Measurements from ENCODE around the gene COL4A2.

Gene COL4A2

DNA sequence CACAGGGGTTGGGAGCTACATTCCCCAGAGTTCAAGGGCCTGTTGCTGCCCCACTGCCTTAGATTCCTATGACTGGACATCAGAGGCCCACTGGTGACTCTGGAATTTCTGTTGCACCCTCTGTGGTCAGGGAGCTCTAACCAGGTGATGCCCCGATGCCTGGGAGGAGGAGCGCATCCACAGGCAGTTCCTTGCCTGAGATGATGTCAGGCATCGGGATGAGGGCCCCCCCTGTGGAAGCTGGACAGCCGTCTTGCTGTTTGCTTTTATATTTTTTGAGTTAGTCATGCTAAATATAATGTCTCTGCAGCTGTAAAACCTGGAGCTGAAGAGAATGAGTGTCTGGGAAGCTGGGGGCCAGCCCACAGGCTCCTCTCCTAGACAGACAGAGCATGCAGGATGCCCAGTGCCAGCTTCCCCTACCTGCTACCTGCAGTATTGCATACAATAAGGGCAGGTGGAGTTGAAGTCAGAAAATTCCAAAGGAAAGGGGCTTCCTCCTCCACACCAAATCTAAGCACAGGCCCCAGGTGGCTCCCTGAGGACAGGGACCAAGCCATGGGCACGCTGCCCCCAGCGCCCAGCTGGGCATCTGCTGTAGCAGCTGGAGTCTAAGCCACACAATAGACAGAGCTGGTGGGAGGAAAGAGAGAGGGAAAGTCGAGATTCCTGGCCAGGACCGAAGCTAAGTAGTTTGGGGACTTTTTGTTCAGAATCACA, 16.2 kb downstream of the COL4A2 start:
- DNase-seq = no peak

DNA sequence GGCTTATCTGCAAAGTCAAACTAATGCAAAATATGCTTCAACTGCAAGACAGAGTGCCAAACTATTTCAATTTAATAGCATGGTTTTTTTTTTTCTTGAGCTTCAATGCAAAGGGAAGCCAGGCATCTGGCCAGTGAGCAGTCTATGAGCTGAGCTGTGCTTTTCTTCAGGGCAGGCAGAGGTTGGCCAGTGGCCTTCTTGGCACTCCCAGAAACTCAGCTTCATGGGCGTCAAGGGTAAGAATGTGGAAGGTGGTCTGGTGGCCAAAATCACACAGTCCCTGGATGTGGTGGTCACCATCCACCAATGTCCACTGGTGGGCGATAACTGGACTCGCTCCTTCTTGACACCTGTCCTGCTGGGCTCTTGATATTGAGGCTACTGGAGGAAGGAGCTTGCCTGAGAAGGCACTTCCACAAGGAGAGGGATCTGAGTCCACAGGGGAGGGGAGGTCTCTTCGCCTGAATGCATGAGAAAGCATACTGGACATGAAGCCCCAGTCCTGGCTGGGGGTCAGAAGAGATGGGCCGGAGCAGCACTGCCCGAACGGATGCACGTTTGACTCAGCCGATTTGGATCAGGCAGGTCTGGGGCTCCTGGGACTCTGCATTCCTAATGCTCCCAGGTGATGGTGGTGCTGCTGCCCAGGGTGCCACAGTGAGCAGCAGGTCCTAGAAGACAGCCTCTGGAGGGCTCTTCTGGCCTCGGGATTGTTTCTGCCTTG, 17.1 kb downstream of the COL4A2 start:
- no peak for DNase-seq

DNA sequence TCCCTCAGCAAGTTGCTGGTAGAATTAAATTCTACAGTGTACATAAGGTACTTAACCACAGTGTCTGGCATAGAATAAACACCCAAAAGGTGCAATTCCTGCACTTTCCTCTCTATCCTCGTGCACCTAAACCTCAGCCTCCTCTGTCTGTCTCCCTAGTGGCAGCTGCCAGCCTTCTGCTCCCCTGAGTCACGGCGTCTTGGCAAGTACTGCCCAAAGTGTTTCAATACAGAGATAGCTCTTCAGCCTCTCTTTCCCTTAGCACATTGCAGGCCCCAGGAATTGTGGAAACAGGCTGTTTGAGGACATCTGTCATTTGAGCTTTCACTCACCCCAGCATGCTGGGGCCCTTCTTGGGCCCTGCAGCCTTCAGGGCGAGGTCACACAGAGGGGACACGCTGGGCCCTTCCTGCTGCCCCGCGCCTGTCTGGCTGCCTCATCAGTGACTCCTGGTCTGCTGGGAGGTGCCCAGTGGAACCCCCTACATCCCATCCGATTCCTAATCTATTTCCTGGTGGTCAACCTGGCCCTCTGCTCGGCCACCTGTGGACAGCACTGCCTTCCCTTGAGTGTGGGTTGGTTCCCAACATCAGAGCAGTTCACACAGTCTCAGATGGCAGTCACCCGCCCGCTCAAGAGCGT, 19.3 kb downstream of the COL4A2 start:
- no peak for DNase-seq

DNA sequence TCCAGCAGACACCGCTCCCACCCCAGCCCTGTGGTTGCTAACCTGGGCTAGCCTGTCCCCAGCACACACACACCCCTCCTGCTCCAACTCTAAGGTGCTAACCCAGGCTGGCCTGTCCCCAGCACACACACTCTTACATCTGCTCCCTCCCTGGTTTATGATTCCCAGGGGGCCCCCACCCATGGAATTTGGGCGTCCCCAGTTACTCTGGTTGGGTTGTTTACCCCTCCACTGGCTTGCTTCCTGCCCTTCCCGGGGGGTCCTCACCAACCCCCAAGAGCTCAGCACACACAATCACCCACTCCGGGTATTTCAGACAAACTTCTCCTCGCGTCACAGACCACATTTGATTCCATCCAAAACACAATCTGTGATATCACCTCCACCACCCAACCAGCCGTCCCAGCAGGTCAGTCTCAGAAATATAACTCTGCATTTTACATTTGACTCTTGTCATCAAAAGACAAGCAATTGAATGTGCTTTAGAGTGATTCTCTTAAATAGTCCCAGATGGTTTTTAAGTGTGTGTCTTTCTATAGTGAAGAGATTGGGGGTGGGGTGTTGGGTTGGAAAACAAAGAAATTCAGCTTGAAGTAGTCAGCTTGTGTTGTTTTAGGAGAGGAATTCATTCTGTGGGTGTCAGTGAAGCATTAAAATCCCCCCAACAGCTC, 20.1 kb downstream of the COL4A2 start:
- DNase-seq = no peak

DNA sequence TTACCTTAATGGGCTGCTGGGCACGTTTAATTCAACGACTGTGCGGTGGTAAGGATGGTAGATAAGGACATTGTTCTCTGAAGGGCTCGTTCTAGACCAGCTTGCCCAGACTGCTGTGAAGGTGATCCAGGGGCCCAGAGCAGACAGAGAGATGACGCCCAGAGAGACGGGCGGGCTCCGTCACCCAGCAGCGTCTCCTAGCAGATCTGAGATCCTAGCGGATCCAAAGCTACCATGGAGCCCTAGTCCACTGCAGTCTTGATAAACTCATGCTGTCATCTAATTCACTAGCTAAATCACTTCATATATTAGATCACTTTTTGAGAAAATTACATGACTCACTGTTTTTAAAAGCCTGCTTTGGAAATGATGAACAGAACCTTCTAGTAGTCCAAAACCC, 21.5 kb downstream of the COL4A2 start:
- DNase-seq = no peak

DNA sequence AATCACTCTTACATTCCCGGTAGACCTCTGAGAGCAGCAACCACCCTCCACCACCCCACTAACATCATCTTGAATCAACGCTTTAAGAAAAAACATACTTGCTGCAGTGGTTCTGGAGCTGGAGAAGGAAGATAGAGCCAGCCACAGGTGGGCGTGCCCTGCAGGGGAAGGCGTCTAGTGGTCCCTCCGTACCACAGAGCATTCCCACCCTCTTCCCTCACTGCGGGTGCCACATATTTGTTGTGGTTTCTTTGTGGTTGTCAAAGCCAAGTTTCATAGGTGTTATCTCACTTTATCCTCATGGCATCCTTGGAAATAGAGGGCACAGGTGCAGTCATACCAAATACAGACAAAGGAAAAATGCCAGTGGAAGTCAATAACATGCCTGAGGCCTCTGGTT, 22.2 kb downstream of the COL4A2 start:
- no peak for DNase-seq

DNA sequence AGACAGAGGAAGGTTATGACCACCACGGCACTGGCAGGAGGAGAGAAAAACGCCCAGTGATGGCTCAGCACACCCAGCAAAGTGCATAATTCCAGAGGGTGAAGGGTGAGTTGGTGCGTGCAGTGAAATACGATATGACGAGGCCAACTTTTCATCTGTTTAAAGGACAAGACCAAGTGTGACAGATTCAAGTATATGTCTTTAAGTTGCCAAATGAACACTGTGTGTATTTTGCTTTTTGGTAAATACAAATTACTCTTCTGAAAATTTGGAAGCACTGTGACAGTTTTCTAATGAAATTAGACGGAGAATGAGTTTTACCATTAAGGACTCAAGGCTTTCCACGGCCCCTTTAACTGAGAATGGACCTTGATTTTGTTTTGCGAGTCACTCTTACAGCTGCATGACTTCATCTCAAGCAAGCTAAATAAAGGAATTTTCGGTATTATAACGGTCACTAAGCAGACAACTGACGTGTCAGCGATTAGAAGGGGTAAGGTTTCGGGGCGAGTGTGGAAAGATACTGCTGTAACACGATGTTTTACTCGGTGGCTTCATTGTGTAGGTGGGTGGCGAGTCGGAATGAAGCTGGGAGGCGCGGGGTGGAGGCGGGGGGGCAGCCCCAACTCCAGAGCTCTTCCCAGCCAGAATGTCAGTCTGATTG, 22.8 kb downstream of the COL4A2 start:
- DNase-seq = no peak

DNA sequence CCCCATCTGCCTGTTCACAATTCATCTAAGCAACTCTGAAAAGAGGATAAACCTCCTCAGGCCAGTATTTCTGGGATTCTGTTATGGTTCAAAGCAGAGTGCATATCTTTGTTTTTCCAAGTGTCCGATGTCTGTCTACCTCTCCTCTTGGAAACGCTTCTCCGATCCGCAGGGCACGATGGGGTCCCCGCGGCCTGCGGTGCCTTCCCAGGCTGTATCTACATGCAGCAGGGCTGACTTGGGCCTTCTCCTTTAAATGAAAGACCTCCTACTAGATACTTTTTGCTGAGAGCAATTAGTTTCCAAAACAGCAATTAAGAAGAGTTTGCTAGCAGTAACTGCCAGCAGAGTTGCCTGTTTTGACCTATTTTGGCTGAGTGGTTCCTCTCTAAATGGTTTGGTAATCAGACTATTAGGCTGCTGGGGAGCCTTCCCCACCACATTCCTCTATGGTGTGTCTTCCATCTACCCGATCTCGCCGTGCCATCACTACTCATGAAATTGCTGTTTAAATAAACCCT, 23.5 kb downstream of the COL4A2 start:
- DNase-seq = no peak

DNA sequence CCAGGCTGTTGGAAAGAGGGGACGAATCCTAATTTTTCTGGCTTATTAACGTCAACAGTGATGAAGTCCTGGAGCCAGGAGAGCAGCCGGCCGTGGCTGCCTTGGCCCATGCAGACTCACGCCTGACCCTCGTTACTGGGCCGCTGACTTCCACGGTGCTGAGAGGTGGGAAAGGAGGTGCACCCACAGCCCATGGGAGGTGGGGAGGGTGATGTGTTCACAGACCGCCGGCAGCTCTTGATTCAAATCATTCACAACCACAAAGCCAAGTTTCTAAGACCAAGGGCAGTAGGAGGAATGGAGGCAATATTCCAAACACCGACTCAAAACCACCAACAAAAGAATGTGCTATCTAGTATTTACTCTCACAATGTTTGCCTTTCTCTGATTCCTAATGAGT, 24.3 kb downstream of the COL4A2 start:
- no peak for DNase-seq

DNA sequence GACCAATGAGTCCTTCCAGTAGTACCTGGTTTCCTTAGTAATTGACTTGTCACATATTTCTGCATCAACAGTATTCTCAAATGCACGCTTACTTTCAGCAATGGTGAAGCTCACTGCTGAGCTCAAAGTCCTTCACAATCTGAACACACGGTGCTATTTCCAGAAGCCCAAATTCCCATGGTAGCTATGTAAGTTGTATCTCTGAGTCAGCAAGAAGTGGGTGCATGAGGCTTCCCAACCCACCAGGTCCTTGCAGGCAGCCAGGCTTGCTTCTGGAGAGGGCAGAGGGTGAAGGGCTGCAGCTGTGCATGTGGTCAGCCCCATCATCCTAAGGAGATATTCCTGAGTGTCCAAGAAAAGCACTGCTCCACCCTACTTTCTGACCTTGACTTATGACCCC, 25.7 kb downstream of the COL4A2 start:
- no peak for DNase-seq

DNA sequence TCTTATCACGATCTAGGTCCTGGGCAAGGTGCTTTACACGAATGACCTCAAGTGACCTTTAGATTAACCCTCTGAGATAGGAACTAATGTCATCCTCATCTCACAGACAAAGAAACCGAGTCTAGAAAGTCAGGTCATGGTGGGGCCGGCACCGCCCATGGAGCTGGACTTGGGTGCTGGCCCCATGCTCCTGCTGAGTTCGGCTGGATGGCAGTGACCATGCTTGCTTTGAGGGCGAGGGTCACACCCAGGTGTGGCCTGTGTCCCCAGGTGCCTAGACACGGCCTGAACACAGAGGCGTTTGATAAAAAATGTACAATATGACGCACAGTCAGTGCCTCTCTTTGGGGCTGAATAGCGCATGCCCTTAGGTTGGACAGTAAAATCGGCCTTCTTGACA, 26.8 kb downstream of the COL4A2 start:
- DNase-seq = no peak

DNA sequence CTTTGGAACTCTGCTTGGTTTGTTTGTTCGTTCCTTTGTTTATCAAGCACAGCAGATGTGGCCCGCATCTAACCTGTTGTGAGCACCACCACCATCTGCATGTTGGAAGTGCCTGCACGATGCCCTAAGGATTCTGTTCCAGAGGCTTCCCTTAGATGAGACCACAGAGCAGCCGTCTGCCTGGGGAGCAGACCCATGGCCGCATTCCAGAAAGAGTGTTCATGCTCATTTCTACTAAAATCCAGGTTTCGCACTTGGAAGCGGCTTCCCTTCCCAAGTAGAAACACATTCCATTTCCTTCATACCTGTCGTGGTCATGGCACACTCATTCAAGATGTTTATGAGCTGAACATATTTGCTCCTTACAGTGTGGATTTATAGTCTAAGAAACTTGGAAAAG, 27.2 kb downstream of the COL4A2 start:
- DNase-seq = no peak

DNA sequence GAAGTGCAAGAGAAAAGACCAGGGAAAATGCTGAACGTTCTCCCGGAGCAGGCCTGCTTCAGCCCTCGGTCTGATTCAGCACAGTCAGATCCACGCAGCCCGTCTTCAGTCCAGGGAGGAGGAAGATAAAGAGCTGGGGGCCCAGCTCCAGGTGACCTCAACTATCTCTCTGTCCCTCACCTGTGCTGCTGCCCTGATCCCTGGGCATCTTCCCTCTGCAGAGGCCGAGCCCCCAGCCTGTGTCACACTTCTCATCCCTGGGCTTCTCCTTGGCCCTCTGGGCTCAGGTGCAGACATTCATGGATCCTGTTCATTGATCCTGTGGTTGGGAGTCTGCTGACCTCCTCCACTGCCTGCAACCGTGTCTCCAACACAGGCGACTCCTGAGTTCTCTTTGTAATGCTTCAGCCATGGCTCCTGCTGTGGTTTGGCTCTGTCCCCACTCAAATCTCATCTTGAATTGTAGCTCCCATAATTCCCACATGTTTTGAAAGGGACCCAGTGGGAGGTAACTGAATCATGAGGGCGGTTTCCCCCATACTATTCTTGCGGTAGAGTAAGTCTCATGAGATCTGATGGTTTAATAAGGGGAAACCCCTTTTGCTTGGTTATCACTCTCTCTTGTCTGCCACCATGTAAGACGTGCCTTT, 27.9 kb downstream of the COL4A2 start:
- DNase-seq = no peak

DNA sequence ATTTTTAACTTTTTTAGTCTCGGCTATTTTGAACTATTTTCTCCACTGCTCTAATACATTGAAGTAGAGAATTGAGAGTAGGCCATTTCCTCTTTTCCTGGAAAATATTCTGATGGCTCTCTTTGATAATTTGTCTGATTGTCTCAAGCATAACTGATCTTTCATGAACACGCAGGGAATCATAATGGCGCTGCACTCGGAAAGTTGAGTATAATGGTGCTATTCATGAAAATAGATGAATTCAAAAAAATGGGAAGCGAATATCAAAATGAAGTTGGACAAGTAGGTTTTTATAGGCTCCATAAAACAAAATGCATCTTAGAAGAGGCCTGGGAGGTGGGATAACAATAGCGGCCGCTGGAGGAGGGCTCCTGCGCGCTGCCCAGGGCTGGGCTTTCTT, 29.0 kb downstream of the COL4A2 start:
- no peak for DNase-seq

DNA sequence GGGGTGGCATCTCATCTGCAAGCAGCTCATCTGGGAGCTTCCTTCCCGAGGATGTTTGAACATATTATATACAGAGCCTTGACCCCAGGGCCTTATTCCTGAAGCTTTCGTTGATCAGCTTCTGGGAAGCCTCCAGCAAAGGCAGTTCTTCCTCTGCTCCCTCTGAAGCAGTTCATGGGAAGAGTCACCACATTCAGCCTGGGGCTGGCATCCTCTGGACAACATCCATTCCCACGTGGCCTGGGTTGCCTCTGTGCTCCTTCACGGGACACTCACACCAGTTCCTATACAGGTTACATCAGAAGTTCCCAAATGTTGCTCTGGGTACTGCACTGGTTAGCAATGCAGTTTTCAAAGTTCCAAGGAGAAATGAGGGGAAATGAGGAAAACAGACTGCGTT, 29.6 kb downstream of the COL4A2 start:
- DNase-seq = no peak

DNA sequence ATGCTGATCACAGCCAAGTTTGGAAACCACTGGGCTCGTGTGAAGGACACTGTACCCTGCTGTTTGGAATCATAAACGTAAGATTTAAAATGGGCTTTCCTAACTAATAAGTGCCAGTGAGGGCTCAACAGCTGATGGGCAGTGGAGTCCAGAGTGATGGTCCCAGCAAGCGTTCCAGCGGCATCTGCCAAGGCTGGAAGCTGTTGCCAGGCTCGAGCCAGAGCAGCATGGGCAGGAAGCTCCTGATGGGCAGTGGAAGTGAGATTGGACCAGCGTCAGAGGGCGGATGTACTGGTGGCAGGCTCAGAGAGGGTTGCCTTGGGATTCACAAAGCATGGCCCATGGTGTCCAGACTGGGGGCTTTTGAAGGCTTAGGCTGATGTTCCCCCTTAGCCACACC, 30.2 kb downstream of the COL4A2 start:
- DNase-seq = no peak

DNA sequence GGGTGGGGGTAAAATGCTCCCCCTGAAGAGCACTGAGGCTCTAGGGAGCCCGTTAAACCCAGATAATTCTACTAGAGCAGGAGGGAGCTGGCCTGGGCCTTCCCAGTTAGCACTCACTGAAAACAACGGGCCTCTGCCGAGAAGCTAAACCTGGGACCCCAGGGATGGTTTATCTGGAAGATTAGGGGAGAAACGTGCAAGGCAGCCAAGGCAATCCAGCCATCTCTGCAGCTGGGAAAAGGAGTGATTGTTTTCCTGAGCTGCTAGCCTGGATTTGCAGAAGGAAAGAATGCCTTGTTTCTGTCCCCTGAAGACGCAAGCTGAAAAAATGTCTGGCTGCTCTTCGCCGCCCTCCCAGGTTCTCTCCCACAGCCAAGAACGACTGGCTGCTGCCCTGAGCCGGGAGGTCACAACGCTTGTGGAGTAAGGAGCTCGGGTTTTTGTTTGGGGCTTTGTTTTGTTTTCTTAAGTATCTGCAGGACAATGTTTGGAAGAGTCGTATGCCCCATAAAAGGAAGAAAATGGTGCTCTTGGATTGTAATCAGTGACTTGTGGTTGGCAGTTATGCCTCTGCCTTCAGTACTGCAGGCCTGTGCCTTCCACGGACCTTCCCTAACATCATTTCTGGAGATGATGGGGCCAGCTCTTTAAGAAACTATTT, 31.5 kb downstream of the COL4A2 start:
- no peak for DNase-seq

DNA sequence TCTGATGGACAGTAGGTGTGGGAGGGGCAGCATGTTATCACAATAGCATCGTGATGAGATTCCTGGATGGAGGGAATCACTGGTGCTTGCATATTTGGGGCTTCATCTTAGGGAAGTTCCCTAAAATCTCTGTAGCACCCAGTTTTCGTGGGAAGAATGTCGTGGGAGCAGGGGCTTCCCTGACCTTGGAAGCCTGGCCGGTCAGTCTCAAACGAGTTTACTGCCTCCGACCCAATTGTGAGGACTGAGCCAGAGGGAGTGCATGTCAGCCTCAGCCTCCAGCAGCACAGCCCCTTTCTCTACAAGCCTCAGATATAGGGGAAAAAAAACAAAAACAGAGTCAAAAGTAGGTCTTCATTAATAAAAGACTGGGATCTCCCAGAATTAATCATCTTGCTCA, 32.2 kb downstream of the COL4A2 start:
- DNase-seq = no peak

DNA sequence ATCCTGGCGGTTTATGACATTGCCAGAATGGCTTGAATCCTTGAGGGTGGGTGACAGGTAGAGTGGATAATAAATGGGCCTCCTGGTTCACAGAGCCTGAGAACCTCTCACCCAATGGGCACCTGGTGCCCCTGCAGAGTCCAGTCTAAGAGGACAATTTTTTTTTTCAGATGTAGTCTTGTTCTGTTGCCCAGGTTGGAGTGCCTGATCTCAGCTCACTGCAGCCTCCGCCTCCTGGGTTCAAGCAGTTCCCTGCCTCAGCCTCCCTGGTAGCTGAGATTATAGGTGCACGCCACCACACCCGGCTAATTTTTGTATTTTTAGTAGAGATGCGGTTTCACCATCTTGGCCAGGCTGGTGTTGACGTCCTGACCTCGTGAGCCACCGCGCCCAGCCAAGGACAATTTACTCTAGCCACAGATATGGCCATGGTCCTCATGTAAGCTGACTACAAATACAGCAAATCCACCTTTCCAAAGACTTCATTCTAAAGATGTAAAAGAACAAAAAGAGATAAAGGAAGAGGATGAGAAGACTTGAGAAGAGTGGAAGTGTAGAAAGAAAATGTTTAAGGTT, 33.0 kb downstream of the COL4A2 start:
- no peak for DNase-seq

DNA sequence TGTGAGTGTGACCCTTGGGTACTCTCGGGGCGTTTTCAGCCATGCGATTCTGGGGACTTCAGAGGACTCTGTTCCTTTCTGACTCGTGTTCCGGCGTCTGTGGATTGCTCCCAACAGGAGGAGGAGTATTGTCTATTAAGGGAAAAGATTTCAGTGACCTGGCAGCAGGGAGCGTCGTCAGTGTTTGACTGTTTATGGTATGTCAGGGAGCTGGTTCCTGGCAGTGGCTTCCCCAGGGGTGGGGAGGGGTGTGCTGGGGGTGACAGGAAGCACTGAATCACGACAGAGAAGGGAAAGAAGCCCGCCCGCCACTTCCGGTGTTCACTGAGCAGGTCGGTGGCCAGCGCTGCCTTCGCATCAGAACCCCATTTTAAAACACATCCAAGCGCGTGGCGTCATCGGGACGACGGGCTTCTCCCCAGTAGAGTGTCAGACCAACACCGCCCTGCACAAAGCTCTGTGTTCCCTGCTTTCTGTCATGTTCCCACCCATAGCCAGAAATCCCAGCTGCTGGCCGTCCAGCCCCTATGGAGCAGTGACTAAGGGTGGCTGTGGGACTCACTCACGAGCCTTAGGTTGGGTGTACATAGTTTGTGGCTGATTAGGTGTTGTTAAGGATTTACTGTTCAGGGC, 33.8 kb downstream of the COL4A2 start:
- no peak for DNase-seq

Measured in SHP77 (cell line).